Measurements from ENCODE around the gene NFIB. TPM values are rescaled to one million over a fixed set of nuclear protein-coding genes. Genes with fewer than 3 reads are reported as not detected.

NFIB gene
- total and polyA plus RNA-seq, 2 of the 8 experiments (the other 6 are each of a cell fraction or from before 2014, with no cell fraction given), result 2.6 to 13.1 TPM

GRCh38 chr9:14033067-14033466 lies 280.9 kb downstream of the NFIB start:
- Histone ChIP-seq H3K23ac (ENCODE audit: insufficient read length) (no peak overlapping the region), H3K36me3 (ENCODE audit: control insufficient read depth in 2 of 4, insufficient read depth in 4 of 4, low read length in 3 of 4) (no peaks in the 10 kb centered on the region), H4K20me1 (replicated peaks in 1 of 2; ENCODE audit: control insufficient read depth in 1 of 2, insufficient read depth in 2 of 2, low read length in 2 of 2) (no peaks in the 10 kb centered on the region), H3K14ac (ENCODE audit: insufficient read length) (no peak overlapping the region), H3K9me3 (ENCODE audit: insufficient read depth in 2 of 2, low read depth in 1 of 2, low read length in 1 of 2) (no peaks in the 10 kb centered on the region), H3K18ac (ENCODE audit: extremely low read depth, low read length) (no peak overlapping the region), H4K91ac (replicated peaks; ENCODE audit: insufficient read length, low read length) (no peak overlapping the region), H3K4me3 (ENCODE audit: extremely low read depth in 1 of 4, insufficient read depth in 2 of 4, low read depth in 3 of 4, low read length in 4 of 4) (no peak overlapping the region), H4K8ac (ENCODE audit: extremely low read depth, insufficient read depth, low read length) (no peak overlapping the region), H4K5ac (ENCODE audit: insufficient read length, low read depth, low read length) (no peak overlapping the region), H3K27me3 (replicated peaks in 1 of 4; ENCODE audit: control insufficient read depth in 3 of 4, extremely low read depth in 1 of 4, insufficient read depth in 3 of 4, low read length in 3 of 4) (no peaks in the 10 kb centered on the region), H3K4me1 (replicated peaks in 1 of 4; ENCODE audit: control insufficient read depth in 3 of 4, insufficient read depth in 4 of 4, low read length in 3 of 4) (no peaks in the 10 kb centered on the region; a peak in 2 of 7 replicates), H3K4ac (replicated peaks; ENCODE audit: insufficient read length, low read depth, low read length) (no peak overlapping the region), H2BK15ac (ENCODE audit: low read length) (no peak overlapping the region), H3K27ac (ENCODE audit: low read depth, low read length) (no peak overlapping the region), H2AFZ (ENCODE audit: low read length) (no peak overlapping the region), H2BK20ac (ENCODE audit: low read length) (no peak overlapping the region), H2BK12ac (ENCODE audit: low read depth, low read length) (no peak overlapping the region), H2BK120ac (replicated peaks; ENCODE audit: low read depth, low read length) (no peak overlapping the region), H3K9ac (replicated peaks in 1 of 4; ENCODE audit: extremely low read depth in 1 of 4, low read depth in 3 of 4, low read length in 3 of 4) (no peak overlapping the region), H3K4me2 (ENCODE audit: insufficient read depth in 1 of 2, low read depth in 2 of 2, low read length in 2 of 2) (no peak overlapping the region), H3K23me2 (ENCODE audit: low read depth, low read length) (no peaks in the 10 kb centered on the region), H2BK5ac (ENCODE audit: low read depth, low read length) (no peak overlapping the region), H3K79me1 (ENCODE audit: low read depth, low read length) (no peaks in the 10 kb centered on the region), H3K56ac (replicated peaks; ENCODE audit: insufficient read length, low read depth, low read length) (no peak overlapping the region), H3K79me2 (ENCODE audit: control insufficient read depth in 1 of 2, insufficient read depth in 2 of 2, low read length in 2 of 2) (no peaks in the 10 kb centered on the region), H2AK5ac (ENCODE audit: low read depth, low read length) (no peak overlapping the region)
- DNase-seq (ENCODE audit: low read depth in 1 of 2, low spot score in 2 of 2), result no peak
- CTCF ChIA-PET (ENCODE audit: partially characterized antibody), result interaction anchor here (1.2 to 1.4 kb wide), 2 partner anchors 321 to 605 kb away, joined by 4 read pairs; no protein-coding TSS in a partner anchor
- 81% methylated on average over 3 of the region's 3 CpGs; no CpG with 5 or more reads in 1 of the 2 experiments for WGBS, 2 experiments (ENCODE audit: extremely low coverage in 1 of 2, insufficient coverage in 1 of 2, insufficient read length in 1 of 2, insufficient replicate concordance in 2 of 2, low coverage in 1 of 2, low lambda C conversion rate in 2 of 2, missing lambda C conversion rate in 1 of 2)
- no peak for FAIRE-seq
- no peak for TF ChIP-seq EZH2 (IDR thresholded peaks at IDR 0.05; ENCODE audit: low read depth, low read length, severe bottlenecking)
- TF ChIP-seq CBX8 (IDR thresholded peaks at IDR 0.05; ENCODE audit: borderline replicate concordance, low read depth, low read length), result no peak
- TF ChIP-seq KDM4A (IDR thresholded peaks at IDR 0.05; ENCODE audit: low read depth, low read length, severe bottlenecking), result no peak
- no peak for TF ChIP-seq CTCF (IDR thresholded peaks at IDR 0.05; ENCODE audit: control extremely low read depth in 1 of 3, insufficient read depth in 1 of 3, low read depth in 1 of 3, low read length in 3 of 3)
- no peak for TF ChIP-seq TCF12 (IDR thresholded peaks at IDR 0.05; ENCODE audit: low read depth, low read length)
- TF ChIP-seq BACH1 (IDR thresholded peaks at IDR 0.05; ENCODE audit: low read length), result no peak
- TF ChIP-seq SRF (IDR thresholded peaks at IDR 0.05; ENCODE audit: low read depth, low read length), result no peak
- no peak for TF ChIP-seq NANOG (IDR thresholded peaks at IDR 0.05; ENCODE audit: insufficient read depth, low read depth, low read length, poor library complexity, severe bottlenecking)
- no peak for TF ChIP-seq EP300 (IDR thresholded peaks at IDR 0.05; ENCODE audit: borderline replicate concordance in 1 of 2, low read depth in 2 of 2, low read length in 2 of 2)
- TF ChIP-seq CHD1 (IDR thresholded peaks at IDR 0.05; ENCODE audit: low read depth, low read length), result no peak
- no peak for TF ChIP-seq ATF3 (IDR thresholded peaks at IDR 0.05; ENCODE audit: insufficient read depth, low read depth, low read length)
- POLR2A ChIA-PET (ENCODE audit: partially characterized antibody), result no interaction called here
